PC-9 (cell line): ENCODE results near the gene LMOD1. TPM values are rescaled to one million over a fixed set of nuclear protein-coding genes. Genes with fewer than 3 reads are reported as not detected.

ENCODE experiments used
- BruUV-seq: library from RNA; stranded (reverse); fragments of 400-500 nt; replicated peaks from 2 replicates; lab custom pipeline; 2021; lab: Mats Ljungman, UMichigan
- CTCF ChIA-PET: fragments of 300-600 bp; sonication (Branson Sonifier 250); formaldehyde crosslinking; loops from one replicate; lab custom pipeline; 2022; ENCODE audit warnings: antibody characterized with exemption; lab: Charles Lee
- POLR2A ChIA-PET: fragments of 300-600 bp; sonication (Branson Sonifier 250); formaldehyde crosslinking; loops from one replicate; lab custom pipeline; 2022; ENCODE audit warnings: antibody characterized with exemption; ENCODE audit not compliant: unreplicated experiment; lab: Charles Lee
- DNase-seq, 2 experiments: peaks; one replicate each; pipeline versions ENCODE4 v3.0.0 to v3.0.0-alpha.2; 2015 to 2022; ENCODE audit warnings: mixed read lengths in 1 of 2
- H2AFZ ChIP-seq: fragments of 200-600 bp; sonication (generic); 2 replicates; pipeline ENCODE4 v1.8.1; 2017; ENCODE audit warnings: antibody characterized with exemption
- H3F3A ChIP-seq: fragments of 200-600 bp; sonication (generic); 2 replicates; pipeline ENCODE4 v1.8.1; 2017; ENCODE audit warnings: antibody characterized with exemption, mild to moderate bottlenecking, low read depth; ENCODE audit not compliant: insufficient read depth
- H3K27ac ChIP-seq: fragments of 200-600 bp; sonication (generic); 2 replicates; pipeline ENCODE4 v1.6.1; 2016; ENCODE audit warnings: mixed run types
- H3K27me3 ChIP-seq: fragments of 200-600 bp; sonication (generic); 2 replicates; pipeline ENCODE4 v1.6.1; 2016; ENCODE audit warnings: low read depth, mixed run types; ENCODE audit not compliant: insufficient read depth
- H3K36me3 ChIP-seq: fragments of 200-600 bp; sonication (generic); 2 replicates; pipeline ENCODE4 v1.6.1; 2016; ENCODE audit warnings: low read depth, mixed run types
- H3K4me1 ChIP-seq: fragments of 200-600 bp; sonication (generic); replicated peaks from 2 replicates; pipeline ENCODE4 v1.6.1; 2016; ENCODE audit warnings: mixed run types; ENCODE audit not compliant: insufficient read depth
- H3K4me2 ChIP-seq: fragments of 200-600 bp; sonication (generic); 2 replicates; pipeline ENCODE4 v1.6.1; 2017; ENCODE audit warnings: mixed run types
- H3K4me3 ChIP-seq: fragments of 200-600 bp; sonication (generic); 2 replicates; pipeline ENCODE4 v1.6.1; 2016; ENCODE audit warnings: mixed run types
- H3K79me2 ChIP-seq: fragments of 200-600 bp; sonication (generic); 2 replicates; pipeline ENCODE4 v1.6.1; 2017; ENCODE audit warnings: low read depth, mixed run types
- H3K9me2 ChIP-seq: fragments of 200-600 bp; sonication (generic); 2 replicates; pipeline ENCODE4 v1.8.1; 2017; ENCODE audit warnings: mild to moderate bottlenecking; ENCODE audit not compliant: insufficient read depth
- H3K9me3 ChIP-seq: fragments of 200-600 bp; sonication (generic); 2 replicates; pipeline ENCODE4 v1.8.1; 2016; ENCODE audit warnings: low read depth; ENCODE audit not compliant: insufficient read depth
- H4K20me1 ChIP-seq: fragments of 200-600 bp; sonication (generic); 2 replicates; pipeline ENCODE4 v1.8.1; 2017; ENCODE audit not compliant: insufficient read depth
- CTCF ChIP-seq: fragments of 200-600 bp; sonication (generic); conservative IDR thresholded peaks from 2 replicates; pipeline ENCODE4 v1.6.1; 2017; ENCODE audit warnings: mixed run types, antibody characterized with exemption, mild to moderate bottlenecking, moderate library complexity
- EZH2 ChIP-seq: fragments of 200-600 bp; sonication (generic); IDR thresholded peaks from 2 replicates; pipeline ENCODE4 v1.8.0; 2017; ENCODE audit warnings: antibody characterized with exemption, low read depth
- intact Hi-C: fragments of 100-400 bp; cut with micrococcal nuclease; formaldehyde crosslinking; loops from one replicate; pipeline ENCODE4 v1.10.0; 2022; ENCODE audit not compliant: unreplicated experiment
- total RNA-seq: library from RNA; stranded (reverse); gene quantifications from 2 replicates; pipeline ENCODE4 v1.2.3, GENCODE V29; 2021

The LMOD1 gene
- total RNA-seq, 1 experiment from 2014 or later, result 0.74 TPM

- H4K20me1 ChIP-seq, result peaks cover 4% of the 10 kb centered on the region; the same call in 1 of the 2 replicates
- no peak overlapping the region for H2AFZ ChIP-seq
- no peak overlapping the region for H3K27ac ChIP-seq
- no TSS peak for BruUV-seq
- intact Hi-C loops, result no loop called here
- no peak overlapping the region for H3K4me3 ChIP-seq
- no peak for DNase-seq
- POLR2A ChIA-PET, result no interaction called here
- peaks cover 46% of the 10 kb centered on the region for H3F3A ChIP-seq
- H3K27me3 ChIP-seq, result no peaks in the 10 kb centered on the region
- TF ChIP-seq EZH2 (no peak), CTCF (no peak)
- no peaks in the 10 kb centered on the region for H3K9me2 ChIP-seq
- H3K4me1 ChIP-seq, result peaks cover 40% of the 10 kb centered on the region
- peaks cover 67% of the 10 kb centered on the region for H3K36me3 ChIP-seq
- H3K79me2 ChIP-seq, result peaks cover 23% of the 10 kb centered on the region
- no peaks in the 10 kb centered on the region for H3K9me3 ChIP-seq
- CTCF ChIA-PET, result no interaction called here
- no peak overlapping the region for H3K4me2 ChIP-seq
Measured at GRCh38 chr1:201851949-201852348, 94.4 kb downstream of the LMOD1 start.

GRCh38 chr1:201850053-201850397 lies 96.3 kb downstream of the LMOD1 start:
- Histone ChIP-seq H3F3A (peaks cover 46% of the 10 kb centered on the region), H3K79me2 (peaks cover 43% of the 10 kb centered on the region), H3K4me3 (no peak overlapping the region), H3K36me3 (peaks cover 47% of the 10 kb centered on the region), H3K27me3 (no peaks in the 10 kb centered on the region), H3K27ac (peak overlapping the region; percentile 78), H2AFZ (no peak overlapping the region), H3K9me3 (no peaks in the 10 kb centered on the region), H3K4me2 (peak overlapping the region; percentile 54), H3K4me1 (peaks cover 40% of the 10 kb centered on the region), H3K9me2 (no peaks in the 10 kb centered on the region), H4K20me1 (peaks cover 4% of the 10 kb centered on the region; the same call in 1 of the 2 replicates)
- BruUV-seq, result no TSS peak
- DNase-seq, result peak; percentile 44 to 84
- TF ChIP-seq EZH2, result no peak
- no peak for TF ChIP-seq CTCF
- ChIA-PET CTCF (no interaction called here), POLR2A (interaction anchor here (0.7 kb wide), 2 partner anchors 10 to 20 kb away, joined by 3 read pairs; no protein-coding TSS in a partner anchor)
- intact Hi-C loops, result no loop called here

GRCh38 chr1:201849372-201850052 lies 96.8 kb downstream of the LMOD1 start:
- DNase-seq, result no peak
- no TSS peak for BruUV-seq
- peaks cover 42% of the 10 kb centered on the region for H3K36me3 ChIP-seq

More at GRCh38 chr1:201849372-201850052, 96.8 kb downstream of the LMOD1 start:
- H4K20me1 ChIP-seq, result peaks cover 4% of the 10 kb centered on the region; the same call in 1 of the 2 replicates
- H3K4me3 ChIP-seq, result no peak overlapping the region; the same call in 1 of the 2 replicates
- no peaks in the 10 kb centered on the region for H3K9me2 ChIP-seq
- intact Hi-C loops, result no loop called here
- CTCF ChIA-PET, result no interaction called here
- H3F3A ChIP-seq, result peaks cover 46% of the 10 kb centered on the region
- POLR2A ChIA-PET, result interaction anchor here (0.6 to 0.7 kb wide), 3 partner anchors 10 to 33 kb away, joined by 3 to 7 read pairs (median 3); no protein-coding TSS in a partner anchor
- peaks cover 48% of the 10 kb centered on the region for H3K79me2 ChIP-seq
- peak overlapping the region; percentile 54 for H3K4me2 ChIP-seq
- no peak for TF ChIP-seq EZH2
- no peak overlapping the region for H2AFZ ChIP-seq
- H3K27me3 ChIP-seq, result no peaks in the 10 kb centered on the region
- peak overlapping the region; percentile 78 for H3K27ac ChIP-seq
- no peaks in the 10 kb centered on the region for H3K9me3 ChIP-seq
- peaks cover 40% of the 10 kb centered on the region for H3K4me1 ChIP-seq
